Activated gamma-delta T cell treated with Interleukin-2 at 50 U/mL for 16 hours (primary cell): Measurements from ENCODE around the gene KHK.
A peak's percentile ranks its signal among the peaks of the same experiment; 100 is the strongest.
"Not testable (repeated sequence)": the region's sequence is repeated elsewhere in the genome, so short reads cannot be mapped to it uniquely, and the experiment has no call there.

Source experiments
- DNase-seq: peaks from one replicate; pipeline ENCODE4 v3.0.0-alpha.2; 2020

KHK gene

DNA sequence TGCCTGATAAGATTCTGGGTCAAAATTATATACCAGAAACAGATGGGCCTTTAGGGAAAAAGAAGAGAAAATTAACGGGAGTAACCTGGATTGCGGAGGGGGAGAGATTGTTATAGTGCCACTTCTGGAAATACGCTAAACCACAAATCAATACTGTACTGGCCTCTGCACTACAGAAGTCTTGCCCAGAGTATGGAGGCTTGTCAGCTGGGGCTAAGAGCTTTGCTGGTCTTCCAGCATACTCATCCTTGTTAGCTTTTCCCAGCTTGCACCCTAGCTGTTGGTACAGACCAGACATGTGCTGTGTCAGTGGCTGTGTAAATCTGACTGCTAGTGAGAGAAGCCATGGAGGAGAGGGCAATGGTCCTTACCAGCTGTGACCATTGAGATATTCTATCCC is 26.2 kb upstream of the KHK start:
- DNase-seq: no peak

DNA sequence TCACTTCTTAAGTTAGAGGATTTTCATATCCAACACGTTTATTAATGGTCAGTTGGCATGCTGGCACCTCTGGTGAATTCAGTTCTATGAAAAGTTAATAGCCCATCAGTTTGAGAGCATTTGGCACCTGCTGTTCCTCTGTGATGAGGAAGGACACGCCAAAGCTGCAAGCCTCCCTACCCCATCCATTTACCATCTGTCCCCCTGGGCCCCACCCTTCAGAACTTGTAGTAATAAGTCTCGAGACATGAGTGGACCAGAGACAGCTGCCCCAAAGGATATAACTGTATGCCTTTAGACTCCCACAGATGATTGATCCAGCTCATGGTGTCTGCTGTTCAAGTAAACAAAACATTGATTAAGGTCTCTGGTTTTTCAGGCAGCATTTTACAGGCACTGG is 21.4 kb upstream of the KHK start:
- DNase-seq: no peak

DNA sequence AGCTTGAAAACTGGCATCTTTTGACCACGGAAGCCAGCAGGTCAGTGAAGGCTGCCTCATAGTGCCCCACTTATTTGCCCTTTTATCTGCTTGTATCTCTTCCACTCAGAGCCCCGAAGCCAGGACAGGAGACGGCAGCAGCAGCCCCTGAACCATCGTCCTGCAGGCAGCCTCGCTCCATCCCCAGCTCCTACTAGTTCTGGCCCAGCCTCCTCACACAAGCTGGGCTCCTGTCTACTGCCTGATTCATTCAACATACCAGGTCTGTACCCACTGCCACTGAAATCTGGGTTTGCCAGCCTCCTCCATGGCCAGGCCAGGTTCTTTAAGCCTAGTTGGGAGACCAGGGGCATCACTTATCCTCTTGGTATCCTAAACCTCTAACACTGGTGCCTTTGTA is 19.2 kb upstream of the KHK start:
- DNase-seq: no peak

DNA sequence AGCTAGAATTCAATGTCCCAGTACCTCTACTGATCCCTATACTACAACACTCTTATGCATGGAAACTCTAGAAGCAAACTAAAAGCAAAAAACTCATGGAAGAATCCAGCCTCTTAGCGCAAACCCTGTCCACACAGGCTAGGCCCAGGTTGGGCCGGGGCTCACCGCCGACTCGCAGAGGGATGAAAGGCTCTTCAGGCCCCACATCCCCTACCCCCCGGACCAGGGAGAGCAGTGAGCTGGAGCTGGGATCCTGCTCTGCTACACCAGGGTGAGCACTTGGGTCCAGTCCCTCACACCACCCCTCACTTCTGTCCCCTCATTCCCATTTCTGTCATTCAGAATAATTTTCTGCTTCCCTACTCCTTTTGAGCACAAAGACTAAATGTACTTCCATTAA is 17.1 kb upstream of the KHK start:
- DNase-seq: no peak

DNA sequence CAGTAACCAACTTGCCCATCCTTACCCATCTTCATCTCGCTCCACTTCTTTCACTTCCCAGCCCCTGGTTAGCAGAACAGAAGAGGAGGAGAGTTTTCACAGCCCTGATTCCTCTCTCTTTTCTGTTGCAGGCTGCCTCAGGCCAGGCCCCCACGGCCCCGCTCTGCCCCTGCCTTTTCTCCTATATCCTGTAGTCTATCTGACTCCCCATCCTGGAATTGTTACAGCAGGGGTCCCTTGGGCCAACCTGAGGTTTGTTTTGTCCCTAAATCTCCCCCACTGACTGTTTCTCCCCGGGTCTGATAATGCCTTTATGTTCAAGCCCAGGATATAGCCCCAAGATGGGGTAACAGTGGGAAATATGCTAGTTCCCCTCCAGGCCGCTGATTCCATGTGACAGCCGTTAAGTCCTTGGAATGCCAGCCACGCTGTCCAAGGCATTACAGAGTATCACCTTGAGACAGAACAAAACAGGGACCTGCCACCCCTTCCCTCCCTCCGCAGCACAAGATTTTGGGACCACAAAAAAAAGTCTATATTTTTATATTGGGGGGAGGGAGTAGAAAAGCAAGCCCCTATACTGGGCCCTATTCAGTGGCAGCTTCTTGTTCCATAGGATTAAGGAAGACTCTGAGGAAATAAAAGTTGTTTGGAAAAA is 16.5 kb upstream of the KHK start:
- DNase-seq: no peak

DNA sequence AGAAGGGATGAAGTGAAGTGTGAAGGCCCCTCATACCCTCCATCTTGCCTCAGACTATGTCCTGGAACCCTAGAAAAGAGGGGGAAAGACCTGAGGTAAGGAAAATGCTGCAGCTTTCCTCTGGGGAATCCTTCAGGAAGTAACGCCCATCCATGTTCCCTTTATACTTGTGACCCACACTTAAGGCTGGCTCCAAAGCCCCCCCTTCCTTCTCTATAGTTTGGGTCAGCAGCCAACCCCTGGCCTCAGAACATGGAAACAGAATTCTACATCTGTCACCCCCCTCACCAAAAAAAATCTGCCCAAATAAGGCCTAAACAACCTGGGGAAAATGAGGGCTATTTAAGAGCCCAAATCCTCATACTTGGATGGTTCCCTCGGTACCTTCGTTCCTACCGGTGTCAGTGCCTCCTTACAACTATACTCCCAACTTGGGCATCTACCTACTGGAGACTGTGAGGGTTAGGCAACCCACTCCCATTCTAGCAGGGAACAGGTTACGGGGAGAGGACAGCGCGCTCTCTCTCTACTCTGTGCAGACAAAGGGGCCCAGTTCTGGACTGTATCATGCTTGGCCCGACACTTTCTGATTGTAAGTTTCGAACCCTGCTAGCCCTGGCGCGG is 15.8 kb upstream of the KHK start:
- DNase-seq: no peak

DNA sequence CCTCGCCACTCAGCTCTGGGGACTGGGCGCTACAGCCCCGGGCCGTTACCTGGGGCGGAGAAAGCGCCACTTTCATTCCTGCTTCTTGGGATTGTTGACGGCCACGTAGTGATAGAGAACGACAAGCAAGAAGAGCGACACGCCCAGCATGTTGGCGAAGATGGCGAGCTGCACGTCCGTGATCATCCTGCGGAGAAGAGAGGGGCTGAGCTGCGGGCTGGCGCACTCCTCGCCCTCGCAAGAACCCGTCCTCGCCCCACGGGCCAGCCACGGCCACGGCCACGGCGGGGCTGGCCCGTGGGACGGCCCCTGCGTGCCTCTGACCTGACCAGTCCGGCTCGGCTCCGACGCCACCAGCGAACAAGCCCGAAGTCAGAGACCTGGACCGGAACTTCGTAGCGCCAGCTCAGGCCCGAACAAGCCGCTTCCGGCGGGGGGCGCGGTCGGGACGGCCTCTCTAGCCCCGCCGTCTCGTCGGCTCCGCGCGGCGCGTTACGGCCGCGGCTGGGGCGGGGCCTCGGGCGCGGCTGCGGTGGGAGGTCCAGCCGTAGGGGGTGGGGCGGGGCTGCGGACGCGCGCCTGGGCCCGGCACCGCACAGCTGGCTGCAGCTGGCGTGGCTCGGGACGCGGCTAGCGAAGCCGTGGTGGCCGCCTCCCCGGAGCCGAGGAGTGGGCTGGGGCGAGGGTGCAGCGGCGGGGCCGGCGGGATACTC is 15.1 kb upstream of the KHK start, which contains the start of gene OST4:
Gene OST4 (minus strand): TSS at position 378 of the 713 bp plus-strand sequence.
- peak; percentile 88 for DNase-seq

DNA sequence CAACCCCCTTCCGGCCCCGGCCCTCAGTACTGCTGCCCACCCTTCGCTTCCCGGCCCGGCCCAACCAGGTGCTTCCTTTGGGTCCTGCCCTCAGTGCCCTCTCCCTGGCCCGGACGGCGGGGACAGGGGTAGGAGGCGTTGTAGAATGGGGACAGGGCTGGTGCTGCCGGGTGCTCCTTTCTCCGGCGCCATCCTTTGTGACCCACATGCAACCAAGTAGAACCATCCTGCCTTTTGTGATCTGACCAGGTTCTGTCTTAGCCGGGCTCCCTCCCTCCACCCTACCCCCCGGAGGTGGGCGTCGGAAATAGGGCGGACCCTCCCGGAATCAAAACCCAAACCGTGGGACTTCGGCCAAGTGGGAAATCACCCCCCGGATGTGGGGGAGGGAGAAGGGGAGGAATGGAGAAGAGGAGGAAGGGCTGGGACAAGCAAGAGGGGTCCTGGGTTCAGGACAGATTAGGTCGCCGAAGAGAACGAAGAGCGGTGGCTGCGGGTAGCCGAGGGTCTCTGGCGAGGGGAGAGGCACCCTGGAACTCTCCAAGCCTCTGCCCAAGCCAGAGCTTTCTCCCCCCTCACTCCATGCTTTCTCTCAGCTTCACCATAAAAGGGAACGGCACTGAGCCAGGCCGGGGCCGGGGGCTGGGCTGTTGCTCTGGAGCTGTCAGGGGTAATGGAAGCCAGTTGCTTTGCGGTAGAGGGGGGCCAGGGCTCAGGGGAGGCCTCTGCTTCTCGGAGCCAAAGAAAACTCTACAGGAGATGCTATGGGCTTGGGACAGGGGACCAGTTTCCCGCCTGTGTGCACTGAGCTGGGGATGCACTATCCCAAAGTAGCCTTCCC is 14.4 kb upstream of the KHK start:
- no peak for DNase-seq

DNA sequence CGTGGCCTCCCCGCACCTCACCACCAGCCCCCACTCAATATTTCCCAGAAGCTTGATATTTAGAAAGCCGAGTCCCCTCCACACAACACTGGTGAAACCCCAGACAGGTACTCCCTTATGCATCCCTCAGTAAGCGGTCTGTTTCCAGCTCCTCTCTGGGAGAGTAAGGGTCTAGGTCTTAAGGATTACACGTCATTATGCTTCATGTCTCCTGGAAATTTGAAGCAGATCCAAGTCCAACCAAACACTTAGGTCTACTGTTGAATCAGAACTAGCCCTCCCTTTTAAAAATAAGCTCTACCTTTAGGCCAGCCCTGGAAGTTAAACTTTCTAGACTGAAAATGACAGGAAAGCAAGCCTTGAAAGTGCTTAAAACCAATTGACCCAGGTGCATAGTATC is 13.7 kb upstream of the KHK start:
- DNase-seq: no peak

GRCh38 chr2:27073782-27074181 is 12.8 kb upstream of the KHK start:
- DNase-seq: no peak

GRCh38 chr2:27074738-27075565 is 11.6 kb upstream of the KHK start:
- DNase-seq: peak; percentile 59

DNA sequence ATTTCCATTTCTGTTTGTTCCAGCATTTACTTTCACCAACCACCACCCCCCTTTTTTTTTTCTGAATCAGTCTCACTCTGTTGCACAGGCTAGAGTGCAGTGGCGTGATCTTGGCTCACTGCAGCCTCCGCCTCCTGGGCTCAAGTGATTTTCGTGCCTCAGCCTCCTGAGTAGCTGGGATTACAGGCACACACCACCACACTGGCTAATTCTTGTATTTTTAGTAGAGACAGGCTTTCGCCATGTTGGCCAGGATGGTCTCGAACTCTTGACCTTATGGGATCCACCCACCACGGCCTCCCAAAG is 11.1 kb upstream of the KHK start:
- not testable (repeated sequence) for DNase-seq

DNA sequence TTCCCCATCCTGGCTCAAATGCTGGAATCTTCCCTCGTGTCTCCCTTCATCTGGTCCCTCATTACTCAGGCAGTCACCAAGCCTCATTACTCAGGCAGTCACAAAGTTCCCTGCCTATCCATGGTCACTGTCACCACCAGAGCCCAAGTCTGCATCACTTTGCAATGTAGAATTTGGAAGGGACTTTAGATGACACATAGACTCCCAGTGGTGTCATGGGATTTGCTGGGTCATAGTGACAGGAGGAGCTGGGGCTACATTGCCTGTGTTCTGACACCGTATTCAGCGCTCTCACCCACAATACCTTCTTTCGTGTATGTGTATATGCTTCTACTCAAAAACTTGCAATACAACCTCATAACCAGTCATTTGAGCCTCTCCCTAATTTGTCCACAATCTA is 10.2 kb upstream of the KHK start:
- no peak for DNase-seq

- no peak for DNase-seq
Measured at GRCh38 chr2:27077231-27077630, 9.3 kb upstream of the KHK start.

- DNase-seq: no peak
Measured at GRCh38 chr2:27078267-27079194, 8.0 kb upstream of the KHK start, which contains the start of gene EMILIN1. TSS of gene EMILIN1 (plus strand) at chr2:27078615. CDS start at chr2:27079066, 451 bp downstream.

- DNase-seq: no peak
Measured at GRCh38 chr2:27079233-27080139, 7.1 kb upstream of the KHK start.

DNA sequence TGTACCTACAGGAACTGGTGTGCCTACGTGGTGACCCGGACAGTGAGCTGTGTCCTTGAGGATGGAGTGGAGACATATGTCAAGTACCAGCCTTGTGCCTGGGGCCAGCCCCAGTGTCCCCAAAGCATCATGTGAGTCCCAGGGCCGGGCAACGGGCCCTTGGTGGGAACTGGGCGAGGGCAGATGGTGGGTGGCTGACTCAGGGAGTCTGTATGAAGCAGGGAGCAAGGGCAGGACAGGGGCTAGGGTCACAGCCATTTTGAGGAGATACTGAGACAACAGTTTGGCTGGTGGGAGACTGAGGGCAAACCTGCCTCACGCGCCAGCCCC is 6.5 kb upstream of the KHK start:
- DNase-seq: no peak

DNA sequence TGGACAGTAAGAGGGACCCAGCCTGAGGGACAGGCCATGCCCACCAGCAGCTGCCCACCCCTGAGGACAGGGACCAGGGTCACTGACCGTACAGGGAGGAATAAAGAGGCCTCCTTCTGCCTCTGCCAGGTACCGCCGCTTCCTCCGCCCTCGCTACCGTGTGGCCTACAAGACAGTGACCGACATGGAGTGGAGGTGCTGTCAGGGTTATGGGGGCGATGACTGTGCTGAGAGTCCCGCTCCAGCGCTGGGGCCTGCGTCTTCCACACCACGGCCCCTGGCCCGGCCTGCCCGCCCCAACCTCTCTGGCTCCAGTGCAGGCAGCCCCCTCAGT is 6.0 kb upstream of the KHK start:
- DNase-seq: no peak

DNA sequence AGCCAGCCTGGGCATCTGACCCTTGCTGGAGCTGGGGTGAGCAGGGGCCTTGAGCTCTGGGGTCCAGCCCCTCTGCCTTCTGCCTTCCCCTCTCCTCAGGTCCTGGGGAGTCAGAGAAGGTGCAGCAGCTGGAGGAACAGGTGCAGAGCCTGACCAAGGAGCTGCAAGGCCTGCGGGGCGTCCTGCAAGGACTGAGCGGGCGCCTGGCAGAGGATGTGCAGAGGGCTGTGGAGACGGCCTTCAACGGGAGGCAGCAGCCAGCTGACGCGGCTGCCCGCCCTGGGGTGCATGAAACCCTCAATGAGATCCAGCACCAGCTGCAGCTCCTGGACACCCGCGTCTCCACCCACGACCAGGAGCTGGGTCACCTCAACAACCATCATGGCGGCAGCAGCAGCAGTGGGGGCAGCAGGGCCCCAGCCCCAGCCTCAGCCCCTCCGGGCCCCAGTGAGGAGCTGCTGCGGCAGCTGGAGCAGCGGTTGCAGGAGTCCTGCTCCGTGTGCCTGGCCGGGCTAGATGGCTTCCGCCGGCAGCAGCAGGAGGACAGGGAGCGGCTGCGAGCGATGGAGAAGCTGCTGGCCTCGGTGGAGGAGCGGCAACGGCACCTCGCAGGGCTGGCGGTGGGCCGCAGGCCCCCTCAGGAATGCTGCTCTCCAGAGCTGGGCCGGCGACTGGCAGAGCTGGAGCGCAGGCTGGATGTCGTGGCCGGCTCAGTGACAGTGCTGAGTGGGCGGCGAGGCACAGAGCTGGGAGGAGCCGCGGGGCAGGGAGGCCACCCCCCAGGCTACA is 4.4 kb upstream of the KHK start:
- no peak for DNase-seq
